Measurements from ENCODE around the gene SARM1. TPM values are rescaled to one million over a fixed set of nuclear protein-coding genes. Genes with fewer than 3 reads are reported as not detected.

Gene SARM1
- total and polyA plus RNA-seq, 2 donors (not counting 3 experiments of a cell fraction or from before 2014, with no cell fraction given) = 5.6 to 7.0 TPM

DNA sequence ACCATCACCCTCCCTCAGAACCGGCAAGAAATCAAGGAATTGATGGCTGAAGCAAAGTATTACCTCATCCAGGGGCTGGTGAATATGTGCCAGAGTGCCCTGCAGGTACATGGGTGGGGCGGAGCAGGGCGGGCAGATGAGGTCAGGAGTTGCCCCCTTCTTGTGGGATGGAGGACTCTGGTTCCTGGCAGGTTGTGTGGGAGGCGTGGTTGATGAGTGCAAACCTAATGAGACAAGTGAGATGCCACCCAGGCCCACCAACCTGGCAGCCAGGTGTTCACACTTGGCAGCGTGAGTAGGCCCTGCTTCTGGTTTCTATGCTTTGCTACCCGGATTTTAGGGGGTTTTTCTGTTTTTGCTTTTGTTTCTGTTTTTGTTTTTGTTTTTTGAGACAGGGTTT, 31.1 kb upstream of the SARM1 start:
- peaks cover 20 to 48% of the 10 kb centered on the region in 2 experiments for H3K36me3 ChIP-seq (ENCODE audit: control insufficient read depth in 2 of 2, extremely low read depth in 1 of 2, insufficient read depth in 2 of 2, low read length in 2 of 2)
- intact Hi-C loops (cut with micrococcal nuclease) (no loop called here), dilution Hi-C loops (cut with MboI; ENCODE audit: extremely low pct_ligation_motif_present, low sequenced_read_pairs) (no loop called here)
- CTCF ChIA-PET = no interaction called here
- no peaks in the 10 kb centered on the region for H4K20me1 ChIP-seq (replicated peaks; ENCODE audit: control insufficient read depth, extremely low read depth, insufficient read depth, low read length)
- no TSS peak for BruUV-seq (replicated peaks)
- H3K9ac ChIP-seq (replicated peaks; ENCODE audit: extremely low read depth, insufficient read depth, low read length) = no peak overlapping the region
- TF ChIP-seq POLR2AphosphoS5 (IDR thresholded peaks at IDR 0.05; ENCODE audit: insufficient read depth, low read depth, low read length) (no peak), EZH2 (IDR thresholded peaks at IDR 0.05; ENCODE audit: borderline replicate concordance, low read depth, low read length, severe bottlenecking) (no peak), FOS (IDR thresholded peaks at IDR 0.05; ENCODE audit: borderline replicate concordance, insufficient read depth, low read length) (no peak), JUN (IDR thresholded peaks at IDR 0.05; ENCODE audit: borderline replicate concordance, insufficient read depth, insufficient read length, low read depth) (no peak)
- TF ChIP-seq, protein P1, sequence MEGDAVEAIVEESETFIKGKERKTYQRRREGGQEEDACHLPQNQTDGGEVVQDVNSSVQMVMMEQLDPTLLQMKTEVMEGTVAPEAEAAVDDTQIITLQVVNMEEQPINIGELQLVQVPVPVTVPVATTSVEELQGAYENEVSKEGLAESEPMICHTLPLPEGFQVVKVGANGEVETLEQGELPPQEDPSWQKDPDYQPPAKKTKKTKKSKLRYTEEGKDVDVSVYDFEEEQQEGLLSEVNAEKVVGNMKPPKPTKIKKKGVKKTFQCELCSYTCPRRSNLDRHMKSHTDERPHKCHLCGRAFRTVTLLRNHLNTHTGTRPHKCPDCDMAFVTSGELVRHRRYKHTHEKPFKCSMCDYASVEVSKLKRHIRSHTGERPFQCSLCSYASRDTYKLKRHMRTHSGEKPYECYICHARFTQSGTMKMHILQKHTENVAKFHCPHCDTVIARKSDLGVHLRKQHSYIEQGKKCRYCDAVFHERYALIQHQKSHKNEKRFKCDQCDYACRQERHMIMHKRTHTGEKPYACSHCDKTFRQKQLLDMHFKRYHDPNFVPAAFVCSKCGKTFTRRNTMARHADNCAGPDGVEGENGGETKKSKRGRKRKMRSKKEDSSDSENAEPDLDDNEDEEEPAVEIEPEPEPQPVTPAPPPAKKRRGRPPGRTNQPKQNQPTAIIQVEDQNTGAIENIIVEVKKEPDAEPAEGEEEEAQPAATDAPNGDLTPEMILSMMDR (IDR thresholded peaks at IDR 0.05; ENCODE audit: extremely low read depth in 1 of 2, insufficient read depth in 1 of 2, low read depth in 1 of 2, low read length in 2 of 2) = no peak
- FAIRE-seq (peak; percentile 24), DNase-seq (ENCODE audit: low read depth, low spot score) (no peak)
- H3K9me1 ChIP-seq (replicated peaks; ENCODE audit: control insufficient read depth, extremely low read depth, insufficient read depth, low read length) = no peaks in the 10 kb centered on the region
- H3K4me3 ChIP-seq (replicated peaks in 1 of 3; ENCODE audit: insufficient read depth in 1 of 3, low read depth in 1 of 3, low read length in 3 of 3) = no peak overlapping the region
- H3K4me2 ChIP-seq (ENCODE audit: insufficient read depth, low read length) = no peak overlapping the region
- no peak overlapping the region for H2AFZ ChIP-seq (ENCODE audit: low read depth, low read length)
- no peak overlapping the region for H3K27ac ChIP-seq (ENCODE audit: insufficient read depth, low read depth, low read length)
- H3K79me2 ChIP-seq (ENCODE audit: control insufficient read depth, insufficient read depth, low read length) = peaks cover 38% of the 10 kb centered on the region
- no peaks in the 10 kb centered on the region for H3K9me3 ChIP-seq (replicated peaks; ENCODE audit: control insufficient read depth, insufficient read depth, low read length)
- peaks cover 33% of the 10 kb centered on the region for H3K4me1 ChIP-seq (ENCODE audit: control insufficient read depth, extremely low read depth, insufficient read depth, low read length)
- POLR2A ChIA-PET = no interaction called here
- no peaks in the 10 kb centered on the region for H3K27me3 ChIP-seq (ENCODE audit: control insufficient read depth in 2 of 2, insufficient read depth in 2 of 2, low read length in 2 of 2)

DNA sequence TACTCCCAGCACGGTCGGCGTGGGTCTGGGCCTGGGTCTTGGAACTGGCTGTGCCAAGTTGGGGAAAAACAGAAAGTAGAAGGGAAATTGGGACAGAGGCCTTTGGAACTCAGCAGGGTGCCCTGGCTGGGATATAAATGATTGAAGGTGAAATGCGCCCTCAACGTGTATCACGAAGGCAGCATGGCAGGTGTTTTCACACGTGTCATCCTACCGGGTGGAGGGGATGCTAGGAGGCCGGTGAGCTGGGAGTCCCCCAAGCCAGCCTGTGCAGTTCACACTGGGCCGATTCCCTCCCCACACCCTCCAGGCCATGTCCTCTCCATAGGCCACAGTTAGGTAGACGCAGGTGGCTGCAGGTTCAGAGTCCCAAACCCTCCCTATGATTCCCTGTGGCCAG, 30.0 kb upstream of the SARM1 start:
- Histone ChIP-seq H3K4me1 (ENCODE audit: control insufficient read depth, extremely low read depth, insufficient read depth, low read length) (peaks cover 43% of the 10 kb centered on the region), H3K9me1 (replicated peaks; ENCODE audit: control insufficient read depth, extremely low read depth, insufficient read depth, low read length) (no peaks in the 10 kb centered on the region), H3K9me3 (replicated peaks; ENCODE audit: control insufficient read depth, insufficient read depth, low read length) (no peaks in the 10 kb centered on the region), H3K27ac (ENCODE audit: insufficient read depth, low read depth, low read length) (no peak overlapping the region), H3K9ac (replicated peaks; ENCODE audit: extremely low read depth, insufficient read depth, low read length) (no peak overlapping the region), H3K27me3 (ENCODE audit: control insufficient read depth in 2 of 2, insufficient read depth in 2 of 2, low read length in 2 of 2) (no peaks in the 10 kb centered on the region), H3K4me2 (ENCODE audit: insufficient read depth, low read length) (no peak overlapping the region), H4K20me1 (replicated peaks; ENCODE audit: control insufficient read depth, extremely low read depth, insufficient read depth, low read length) (no peaks in the 10 kb centered on the region), H2AFZ (ENCODE audit: low read depth, low read length) (no peak overlapping the region), H3K79me2 (ENCODE audit: control insufficient read depth, insufficient read depth, low read length) (peaks cover 32% of the 10 kb centered on the region), H3K36me3 (ENCODE audit: control insufficient read depth in 2 of 2, extremely low read depth in 1 of 2, insufficient read depth in 2 of 2, low read length in 2 of 2) (peaks cover 21 to 50% of the 10 kb centered on the region in 2 experiments), H3K4me3 (replicated peaks in 1 of 3; ENCODE audit: insufficient read depth in 1 of 3, low read depth in 1 of 3, low read length in 3 of 3) (no peak overlapping the region)
- CTCF ChIA-PET = no interaction called here
- DNase-seq (ENCODE audit: low read depth, low spot score) = no peak
- intact Hi-C loops (cut with micrococcal nuclease) (no loop called here), dilution Hi-C loops (cut with MboI; ENCODE audit: extremely low pct_ligation_motif_present, low sequenced_read_pairs) (no loop called here)
- no TSS peak for BruUV-seq (replicated peaks)
- FAIRE-seq = no peak
- TF ChIP-seq, protein P1 (IDR thresholded peaks at IDR 0.05; ENCODE audit: extremely low read depth in 1 of 2, insufficient read depth in 1 of 2, low read depth in 1 of 2, low read length in 2 of 2) = no peak
- TF ChIP-seq, protein P2, sequence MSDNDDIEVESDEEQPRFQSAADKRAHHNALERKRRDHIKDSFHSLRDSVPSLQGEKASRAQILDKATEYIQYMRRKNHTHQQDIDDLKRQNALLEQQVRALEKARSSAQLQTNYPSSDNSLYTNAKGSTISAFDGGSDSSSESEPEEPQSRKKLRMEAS (IDR thresholded peaks at IDR 0.05; ENCODE audit: insufficient read depth, insufficient read length) = no peak
- TF ChIP-seq MYC (IDR thresholded peaks at IDR 0.05; ENCODE audit: low read depth, low read length) (no peak), FOS (IDR thresholded peaks at IDR 0.05; ENCODE audit: borderline replicate concordance, insufficient read depth, low read length) (no peak), GATA2 (IDR thresholded peaks at IDR 0.05; ENCODE audit: insufficient read depth, insufficient read length, low read depth, low read length) (no peak), EZH2 (IDR thresholded peaks at IDR 0.05; ENCODE audit: borderline replicate concordance, low read depth, low read length, severe bottlenecking) (no peak), JUN (IDR thresholded peaks at IDR 0.05; ENCODE audit: borderline replicate concordance, insufficient read depth, insufficient read length, low read depth) (no peak), POLR2A (IDR thresholded peaks at IDR 0.05; ENCODE audit: low read depth, low read length) (no peak), POLR2AphosphoS5 (IDR thresholded peaks at IDR 0.05; ENCODE audit: insufficient read depth, low read depth, low read length) (no peak)
- POLR2A ChIA-PET = no interaction called here
